ENCODE data around the gene CDC42BPB.
"Not testable (repeated sequence)": the region's sequence is repeated elsewhere in the genome, so short reads cannot be mapped to it uniquely, and the experiment has no call there.

CDC42BPB gene

DNA sequence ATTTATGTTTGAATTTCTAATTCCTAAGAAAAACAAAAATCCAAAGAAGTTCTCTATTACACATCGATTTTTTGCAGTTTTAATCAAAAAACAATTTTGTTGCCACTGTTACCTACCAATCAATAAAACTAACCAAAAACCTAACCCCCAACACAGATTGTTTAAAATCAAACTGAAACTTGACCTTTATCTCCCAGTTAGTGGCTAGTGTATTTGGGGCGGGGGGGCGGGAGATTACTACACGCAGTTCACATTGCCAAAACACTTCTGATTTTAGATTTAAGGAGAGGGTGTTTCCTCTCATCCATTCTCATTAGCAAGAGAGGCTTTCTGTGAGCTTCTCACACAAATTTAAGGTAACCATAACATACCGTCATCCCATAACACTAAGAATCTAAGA lies 6.4 kb downstream of the CDC42BPB start:
- H3K36me3 ChIP-seq (ENCODE audit: control insufficient read depth, low read length): no peaks in the 10 kb centered on the region
- peaks cover 5% of the 10 kb centered on the region for H3K4me1 ChIP-seq (ENCODE audit: control insufficient read depth, low read length)
- no peaks in the 10 kb centered on the region for H3F3A ChIP-seq (ENCODE audit: control insufficient read depth, insufficient read depth)
- H3K9me3 ChIP-seq (ENCODE audit: control insufficient read depth, insufficient read depth, low read length): no peaks in the 10 kb centered on the region
- H3K79me2 ChIP-seq (ENCODE audit: control insufficient read depth, low read length): no peaks in the 10 kb centered on the region
- 0 out of 2 replicates have a peak, but pooled peaks cover 2% of the 10 kb centered on the region for H4K20me1 ChIP-seq (ENCODE audit: control insufficient read depth, insufficient read depth, low read depth, low read length)
- H3K4me2 ChIP-seq (ENCODE audit: low read length): no peak overlapping the region
- no peak overlapping the region for H3K27ac ChIP-seq (ENCODE audit: low read depth, low read length)
- no peaks in the 10 kb centered on the region for H3K9me2 ChIP-seq (replicated peaks; ENCODE audit: control insufficient read depth, low read length)
- TF ChIP-seq CTCF (IDR thresholded peaks at IDR 0.05; ENCODE audit: low read depth, low read length, poor library complexity, severe bottlenecking) (no peak), EZH2phosphoT487 (IDR thresholded peaks at IDR 0.05; ENCODE audit: borderline replicate concordance, low read length) (no peak)
- H3K27me3 ChIP-seq (ENCODE audit: control insufficient read depth, low read length): peaks cover 57% of the 10 kb centered on the region
- no peak overlapping the region for H3K4me3 ChIP-seq (ENCODE audit: low read length)

GRCh38 chr14:103047453-103047852 lies 9.9 kb downstream of the CDC42BPB start:
- not testable (repeated sequence) for H3K9me3 ChIP-seq (ENCODE audit: control insufficient read depth, insufficient read depth, low read length); H3F3A ChIP-seq (ENCODE audit: control insufficient read depth, insufficient read depth); H3K36me3 ChIP-seq (ENCODE audit: control insufficient read depth, low read length); H3K27ac ChIP-seq (ENCODE audit: low read depth, low read length); H4K20me1 ChIP-seq (ENCODE audit: control insufficient read depth, insufficient read depth, low read depth, low read length); H3K4me2 ChIP-seq (ENCODE audit: low read length); H3K9me2 ChIP-seq (replicated peaks; ENCODE audit: control insufficient read depth, low read length); H3K4me3 ChIP-seq (ENCODE audit: low read length); H3K79me2 ChIP-seq (ENCODE audit: control insufficient read depth, low read length)
- Histone ChIP-seq H3K27me3 (ENCODE audit: control insufficient read depth, low read length) (peaks cover 59% of the 10 kb centered on the region), H3K4me1 (ENCODE audit: control insufficient read depth, low read length) (peaks cover 26% of the 10 kb centered on the region)

DNA sequence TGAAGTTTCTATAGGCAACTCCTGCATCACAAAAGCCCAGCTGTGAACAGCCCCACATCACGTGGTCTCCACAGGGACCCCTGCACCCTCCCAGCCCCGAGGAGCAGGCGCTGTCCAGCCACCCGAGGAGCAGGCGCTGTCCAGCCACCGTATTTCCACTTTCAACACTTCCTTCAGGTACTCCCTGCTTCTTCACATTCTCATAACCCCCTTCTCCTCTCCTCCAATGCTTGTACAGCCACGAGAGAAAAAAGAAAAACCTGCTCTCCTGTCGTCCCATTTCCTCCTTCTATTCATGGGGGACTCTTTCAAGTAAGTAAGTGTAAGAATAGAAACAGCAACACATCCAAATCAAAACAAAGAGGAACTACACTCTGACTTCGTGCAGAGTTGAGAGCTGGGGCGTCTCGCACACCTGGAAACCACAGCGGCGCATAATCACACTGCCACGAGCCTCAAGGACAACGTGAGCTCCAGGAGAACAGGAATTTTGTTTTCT lies 11.9 kb downstream of the CDC42BPB start:
- Histone ChIP-seq H3F3A (ENCODE audit: control insufficient read depth, insufficient read depth) (peaks cover 6% of the 10 kb centered on the region), H3K4me2 (ENCODE audit: low read length) (peak overlapping the region; percentile 63), H4K20me1 (ENCODE audit: control insufficient read depth, insufficient read depth, low read depth, low read length) (peaks cover 5% of the 10 kb centered on the region; the same call in 1 of the 2 replicates), H3K4me3 (ENCODE audit: low read length) (peak overlapping the region; percentile 45), H3K36me3 (ENCODE audit: control insufficient read depth, low read length) (no peaks in the 10 kb centered on the region), H3K9me3 (ENCODE audit: control insufficient read depth, insufficient read depth, low read length) (no peaks in the 10 kb centered on the region), H3K9me2 (replicated peaks; ENCODE audit: control insufficient read depth, low read length) (no peaks in the 10 kb centered on the region), H3K27ac (ENCODE audit: low read depth, low read length) (no peak overlapping the region), H3K4me1 (ENCODE audit: control insufficient read depth, low read length) (peaks cover 26% of the 10 kb centered on the region), H3K27me3 (ENCODE audit: control insufficient read depth, low read length) (peaks cover 47% of the 10 kb centered on the region), H3K79me2 (ENCODE audit: control insufficient read depth, low read length) (no peaks in the 10 kb centered on the region)
- no peak for TF ChIP-seq CTCF (IDR thresholded peaks at IDR 0.05; ENCODE audit: low read depth, low read length, poor library complexity, severe bottlenecking)
- no peak for TF ChIP-seq EZH2phosphoT487 (IDR thresholded peaks at IDR 0.05; ENCODE audit: borderline replicate concordance, low read length)

GRCh38 chr14:103043257-103044015 lies 13.9 kb downstream of the CDC42BPB start:
- no peaks in the 10 kb centered on the region for H3K9me3 ChIP-seq (ENCODE audit: control insufficient read depth, insufficient read depth, low read length)
- H3K27ac ChIP-seq (ENCODE audit: low read depth, low read length): no peak overlapping the region
- no peak overlapping the region for H3K4me3 ChIP-seq (ENCODE audit: low read length)
- no peaks in the 10 kb centered on the region for H3K9me2 ChIP-seq (replicated peaks; ENCODE audit: control insufficient read depth, low read length)
- H3F3A ChIP-seq (ENCODE audit: control insufficient read depth, insufficient read depth): peaks cover 6% of the 10 kb centered on the region
- H3K36me3 ChIP-seq (ENCODE audit: control insufficient read depth, low read length): no peaks in the 10 kb centered on the region
- no peak overlapping the region for H3K4me2 ChIP-seq (ENCODE audit: low read length)
- peaks cover 41% of the 10 kb centered on the region for H3K27me3 ChIP-seq (ENCODE audit: control insufficient read depth, low read length)
- H4K20me1 ChIP-seq (ENCODE audit: control insufficient read depth, insufficient read depth, low read depth, low read length): peaks cover 5% of the 10 kb centered on the region; the same call in 1 of the 2 replicates
- H3K4me1 ChIP-seq (ENCODE audit: control insufficient read depth, low read length): peaks cover 26% of the 10 kb centered on the region
- no peaks in the 10 kb centered on the region for H3K79me2 ChIP-seq (ENCODE audit: control insufficient read depth, low read length)
- TF ChIP-seq EZH2phosphoT487 (IDR thresholded peaks at IDR 0.05; ENCODE audit: borderline replicate concordance, low read length): no peak
- no peak for TF ChIP-seq CTCF (IDR thresholded peaks at IDR 0.05; ENCODE audit: low read depth, low read length, poor library complexity, severe bottlenecking)

Data from DOHH2 (cell line).